Activated T-helper 1 cell treated with anti-CD3 and anti-CD28 coated beads, Interleukin-12 subunit alpha, Interleukin-12 subunit beta, Interleukin-2, Interleukin-4 antibody, amounts not matched to agents 30 ng/mL and 10 ng/mL and 1 ng/mL, durations not matched to agents 14 hours and 24 hours and 36 hours (primary cell): ENCODE results near the gene KCNH6. TPM values are rescaled to one million over a fixed set of nuclear protein-coding genes. Genes with fewer than 3 reads are reported as not detected.

ENCODE experiments used
- DNase-seq: peaks from one replicate; pipeline ENCODE4 v3.0.0; 2021; ENCODE audit warnings: low spot score
- H3K27ac Mint-ChIP-seq: one replicate; pipeline ENCODE4 v1.8.0; 2021; ENCODE audit warnings: mild to moderate bottlenecking, mixed read lengths
- H3K27me3 Mint-ChIP-seq: one replicate; pipeline ENCODE4 v1.8.0; 2022; ENCODE audit warnings: mild to moderate bottlenecking, moderate library complexity, mixed read lengths; ENCODE audit not compliant: insufficient read depth
- H3K36me3 Mint-ChIP-seq: one replicate; pipeline ENCODE4 v1.8.0; 2021; ENCODE audit warnings: low read depth, mixed read lengths
- H3K4me1 Mint-ChIP-seq: one replicate; pipeline ENCODE4 v1.8.0; 2021; ENCODE audit warnings: low read depth, mixed read lengths
- H3K4me3 Mint-ChIP-seq: one replicate; pipeline ENCODE4 v1.8.0; 2021; ENCODE audit warnings: mild to moderate bottlenecking, moderate library complexity, mixed read lengths
- H3K9me3 Mint-ChIP-seq: one replicate; pipeline ENCODE4 v1.8.0; 2021; ENCODE audit warnings: mixed read lengths
- intact Hi-C: fragments of 100-400 bp; cut with micrococcal nuclease; formaldehyde crosslinking; loops from one replicate; pipeline ENCODE4 v1.15.1; 2024
- total RNA-seq: library from RNA; stranded (reverse); gene quantifications from 2 replicates; pipeline ENCODE4 v1.2.3, GENCODE V29; 2022

KCNH6 gene
- total RNA-seq, 1 donor from 2014 or later: not detected

DNA sequence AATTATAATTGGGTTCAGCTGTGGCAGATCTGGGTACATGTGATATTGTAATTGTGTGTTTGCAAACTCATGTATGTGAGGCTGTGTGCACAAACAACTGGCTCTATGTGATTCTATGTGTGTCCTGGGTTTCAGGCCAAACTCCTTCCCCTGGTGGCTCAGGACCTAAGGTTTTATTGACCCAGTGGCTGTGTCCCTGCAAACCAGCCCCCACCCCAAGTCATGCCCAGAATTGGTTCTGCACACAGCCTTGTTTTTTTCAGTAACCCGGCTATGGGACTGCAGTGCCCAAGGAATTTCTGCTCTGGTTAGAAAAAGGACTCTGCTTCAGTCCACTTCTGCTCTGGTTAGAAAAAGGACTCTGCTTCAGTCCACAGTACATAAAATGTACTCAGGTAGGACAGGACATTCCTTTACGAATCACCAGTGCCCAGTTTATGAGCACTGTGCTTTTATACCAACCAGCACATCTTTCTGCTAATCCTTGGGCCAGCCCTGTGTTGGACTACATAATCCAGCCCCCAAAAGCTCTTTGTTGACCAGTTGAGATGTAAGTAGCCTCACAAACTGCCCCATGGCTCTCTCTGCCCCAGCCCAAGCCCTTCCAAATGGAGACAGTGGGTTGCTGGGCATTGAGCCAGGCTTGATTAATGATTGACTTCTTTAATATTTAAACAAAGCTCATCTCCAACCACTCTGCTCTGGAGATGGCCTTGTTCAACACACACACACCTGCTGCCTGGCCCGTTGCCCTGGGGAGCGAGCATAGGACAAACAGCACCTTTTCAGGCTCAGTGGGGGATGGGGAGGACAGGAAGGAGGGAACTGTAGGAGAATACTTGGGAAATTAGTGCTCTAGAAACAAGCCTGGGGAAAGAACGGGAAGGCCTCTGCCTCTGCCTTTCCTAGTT is 2.9 kb upstream of the KCNH6 start:
- Mint-ChIP-seq H3K27me3 (peaks cover 24% of the 10 kb centered on the region), H3K4me3 (no peak overlapping the region), H3K4me1 (peaks cover 6% of the 10 kb centered on the region), H3K36me3 (no peaks in the 10 kb centered on the region), H3K9me3 (no peaks in the 10 kb centered on the region), H3K27ac (no peak overlapping the region)
- no peak for DNase-seq
- intact Hi-C loops: no loop called here

DNA sequence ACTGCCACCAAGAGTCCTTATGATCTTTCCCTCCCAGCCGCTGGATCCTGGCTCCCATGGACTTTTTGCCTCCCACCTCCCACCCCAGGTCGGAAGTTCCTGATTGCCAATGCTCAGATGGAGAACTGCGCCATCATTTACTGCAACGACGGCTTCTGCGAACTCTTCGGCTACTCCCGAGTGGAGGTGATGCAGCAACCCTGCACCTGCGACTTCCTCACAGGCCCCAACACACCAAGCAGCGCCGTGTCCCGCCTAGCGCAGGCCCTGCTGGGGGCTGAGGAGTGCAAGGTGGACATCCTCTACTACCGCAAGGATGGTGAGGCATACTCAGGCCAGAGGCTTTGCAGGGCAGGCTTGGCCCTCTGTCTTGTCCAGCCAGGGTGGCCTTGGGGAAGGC is 893 bp downstream of the KCNH6 start:
- Mint-ChIP-seq H3K27me3 (peaks cover 24% of the 10 kb centered on the region), H3K4me3 (no peak overlapping the region), H3K4me1 (no peaks in the 10 kb centered on the region), H3K9me3 (no peaks in the 10 kb centered on the region), H3K36me3 (no peaks in the 10 kb centered on the region), H3K27ac (no peak overlapping the region)
- no peak for DNase-seq
- intact Hi-C loops: no loop called here

DNA sequence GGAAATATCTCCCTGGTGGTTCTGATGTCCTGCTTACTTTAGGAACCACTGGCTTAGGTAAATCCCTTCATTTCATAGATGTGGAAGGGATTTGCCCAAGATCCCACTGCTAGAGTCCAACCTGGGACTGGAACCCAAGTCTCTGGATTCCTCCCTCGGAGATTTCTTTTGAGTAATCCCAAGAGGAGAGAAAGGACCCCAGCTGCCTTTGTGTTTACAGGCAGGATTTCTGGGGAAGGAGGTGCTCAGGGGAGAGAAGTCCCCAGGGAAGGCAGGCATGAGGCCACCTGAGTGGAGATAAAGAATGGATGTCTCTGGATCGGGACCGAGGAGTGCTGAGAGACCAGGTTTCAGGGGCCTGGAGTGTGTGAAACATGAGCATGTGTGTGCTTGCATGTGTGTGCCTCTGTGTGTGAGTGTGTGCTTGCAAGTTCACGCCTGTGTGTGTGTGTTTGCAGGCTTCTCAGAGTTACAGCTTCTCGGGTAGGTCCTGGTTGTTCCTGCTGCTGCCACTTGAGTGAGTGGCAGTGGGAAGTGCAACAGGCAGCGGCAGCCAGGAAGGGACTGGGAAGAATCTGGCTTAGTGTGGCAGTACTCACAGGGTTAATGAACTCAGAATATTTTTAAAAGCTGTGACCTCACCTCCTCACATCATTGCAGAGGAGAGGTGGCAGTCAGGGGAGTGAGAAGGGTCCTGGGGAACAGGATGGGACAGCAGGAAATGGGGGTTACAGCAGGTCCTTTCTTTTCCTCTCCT is 2.2 kb downstream of the KCNH6 start:
- Mint-ChIP-seq H3K4me3 (no peak overlapping the region), H3K36me3 (no peaks in the 10 kb centered on the region), H3K9me3 (no peaks in the 10 kb centered on the region), H3K27me3 (peaks cover 24% of the 10 kb centered on the region), H3K4me1 (no peaks in the 10 kb centered on the region), H3K27ac (no peak overlapping the region)
- DNase-seq: no peak
- intact Hi-C loops: no loop called here

GRCh38 chr17:63526861-63527260 is 3.7 kb downstream of the KCNH6 start:
- H3K27me3 Mint-ChIP-seq: peaks cover 20% of the 10 kb centered on the region
- H3K4me3 Mint-ChIP-seq: no peak overlapping the region
- H3K36me3 Mint-ChIP-seq: no peaks in the 10 kb centered on the region
- no peaks in the 10 kb centered on the region for H3K4me1 Mint-ChIP-seq
- no peak for DNase-seq
- no peak overlapping the region for H3K27ac Mint-ChIP-seq
- H3K9me3 Mint-ChIP-seq: no peaks in the 10 kb centered on the region
- intact Hi-C loops: no loop called here

DNA sequence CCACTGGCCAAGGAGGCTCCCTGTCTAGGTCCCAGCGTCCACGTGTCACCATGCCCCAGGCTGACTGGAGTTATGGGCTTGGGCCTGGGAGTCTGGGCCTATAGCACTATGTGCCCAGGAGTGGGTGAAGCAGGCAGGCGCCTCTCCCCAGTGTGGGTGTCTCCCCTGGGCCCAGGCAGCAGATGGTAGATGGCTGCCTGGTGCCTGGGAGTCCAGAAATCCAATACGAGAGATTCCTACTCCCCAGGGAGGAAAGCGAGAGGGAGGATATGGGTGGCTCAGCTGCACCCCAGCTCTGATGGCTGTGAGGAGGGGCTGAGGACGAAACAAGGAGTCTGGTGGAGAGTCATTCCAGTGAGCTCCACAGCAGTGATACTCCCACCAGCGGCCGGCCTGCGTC is 5.0 kb downstream of the KCNH6 start:
- intact Hi-C loops: no loop called here
- Mint-ChIP-seq H3K4me1 (no peaks in the 10 kb centered on the region), H3K27me3 (peaks cover 15% of the 10 kb centered on the region), H3K36me3 (no peaks in the 10 kb centered on the region), H3K9me3 (no peaks in the 10 kb centered on the region), H3K27ac (no peak overlapping the region), H3K4me3 (no peak overlapping the region)
- DNase-seq: no peak

- Mint-ChIP-seq H3K27me3 (peaks cover 7% of the 10 kb centered on the region), H3K4me3 (no peak overlapping the region), H3K27ac (no peak overlapping the region), H3K9me3 (no peaks in the 10 kb centered on the region), H3K4me1 (no peaks in the 10 kb centered on the region), H3K36me3 (no peaks in the 10 kb centered on the region)
- intact Hi-C loops: no loop called here
- DNase-seq: no peak
These were observed 6.8 kb downstream of the KCNH6 start for GRCh38 chr17:63529711-63530556.

GRCh38 chr17:63530557-63531021 is 7.4 kb downstream of the KCNH6 start:
- intact Hi-C loops: no loop called here
- Mint-ChIP-seq H3K4me1 (no peaks in the 10 kb centered on the region), H3K4me3 (no peak overlapping the region), H3K9me3 (no peaks in the 10 kb centered on the region), H3K36me3 (no peaks in the 10 kb centered on the region), H3K27me3 (peaks cover 1% of the 10 kb centered on the region), H3K27ac (no peak overlapping the region)
- DNase-seq: no peak

DNA sequence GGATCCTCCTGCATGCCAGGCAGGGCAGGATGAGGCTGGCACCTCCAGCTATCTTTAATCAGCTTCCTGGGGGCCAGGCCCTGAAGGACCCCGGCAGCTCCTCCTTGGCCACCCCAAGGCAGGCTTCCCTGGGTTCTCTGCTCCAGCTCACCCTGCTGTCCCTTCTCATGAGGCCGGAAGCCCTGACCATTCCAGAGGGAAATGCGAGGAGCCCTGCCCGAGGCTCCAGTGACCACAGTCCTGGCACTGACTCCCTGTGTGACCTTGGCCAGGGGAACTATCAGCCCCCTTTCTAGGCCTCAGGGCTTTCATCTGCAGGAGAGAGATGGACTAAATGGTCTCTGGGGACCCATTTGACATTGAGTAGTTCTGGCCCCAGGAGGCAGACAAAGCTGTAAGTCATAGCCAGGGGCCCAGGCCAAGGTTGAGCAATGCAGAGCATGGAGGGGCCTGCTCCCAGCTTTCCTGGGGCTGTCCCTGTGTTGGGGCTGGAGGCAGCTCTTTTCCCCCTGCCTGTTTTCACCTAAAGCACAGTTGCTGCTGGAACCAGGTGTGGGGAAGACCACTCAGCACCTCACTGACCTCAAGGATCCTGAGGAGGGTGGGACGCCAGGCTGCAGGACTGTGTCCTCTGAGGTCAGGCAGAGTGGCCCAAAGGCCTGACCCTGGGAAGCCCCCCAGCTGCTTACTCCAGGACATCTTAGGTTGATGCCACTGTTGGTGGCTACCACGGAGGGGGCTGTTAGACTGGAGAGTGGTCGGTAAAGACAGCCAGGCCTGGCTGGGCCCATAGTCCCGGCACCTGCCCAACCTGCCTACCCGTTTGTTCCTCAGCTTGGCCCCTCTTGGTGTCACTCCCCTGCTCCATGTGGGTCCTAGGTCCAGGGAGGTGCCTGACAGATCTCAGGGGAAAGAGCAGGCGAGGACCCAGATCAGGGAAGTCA is 8.1 kb downstream of the KCNH6 start:
- Mint-ChIP-seq H3K27me3 (peaks cover 2% of the 10 kb centered on the region), H3K36me3 (no peaks in the 10 kb centered on the region), H3K9me3 (no peaks in the 10 kb centered on the region), H3K4me3 (no peak overlapping the region), H3K4me1 (no peaks in the 10 kb centered on the region), H3K27ac (no peak overlapping the region)
- no peak for DNase-seq
- intact Hi-C loops: no loop called here

DNA sequence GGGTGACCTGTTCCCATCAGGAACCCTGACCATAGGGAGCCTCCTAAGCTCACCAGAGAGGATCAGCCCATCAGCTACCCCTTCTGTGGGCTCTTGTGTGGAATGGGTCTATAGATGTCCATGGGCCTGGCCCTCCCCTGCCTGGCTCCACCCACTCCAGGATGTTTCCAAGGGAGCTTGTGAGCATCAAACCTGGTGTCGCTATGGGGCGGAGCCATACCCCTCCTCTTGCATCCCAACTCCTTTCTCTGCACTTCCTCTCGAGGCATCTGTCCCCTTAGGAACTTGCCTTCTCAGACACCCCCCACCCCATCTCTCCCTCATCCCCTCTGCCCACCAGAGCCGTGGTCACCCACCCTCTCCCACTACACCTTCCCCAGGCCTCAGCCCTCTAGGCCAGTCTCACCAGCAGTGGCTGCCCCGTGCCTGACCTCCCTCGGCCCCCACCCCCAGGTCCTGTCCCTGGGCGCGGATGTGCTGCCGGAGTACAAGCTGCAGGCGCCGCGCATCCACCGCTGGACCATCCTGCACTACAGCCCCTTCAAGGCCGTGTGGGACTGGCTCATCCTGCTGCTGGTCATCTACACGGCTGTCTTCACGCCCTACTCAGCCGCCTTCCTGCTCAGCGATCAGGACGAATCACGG is 10.4 kb downstream of the KCNH6 start:
- no peak overlapping the region for H3K4me3 Mint-ChIP-seq
- intact Hi-C loops: no loop called here
- no peaks in the 10 kb centered on the region for H3K4me1 Mint-ChIP-seq
- H3K36me3 Mint-ChIP-seq: no peaks in the 10 kb centered on the region
- H3K27ac Mint-ChIP-seq: no peak overlapping the region
- no peaks in the 10 kb centered on the region for H3K9me3 Mint-ChIP-seq
- H3K27me3 Mint-ChIP-seq: peaks cover 14% of the 10 kb centered on the region
- DNase-seq: no peak

DNA sequence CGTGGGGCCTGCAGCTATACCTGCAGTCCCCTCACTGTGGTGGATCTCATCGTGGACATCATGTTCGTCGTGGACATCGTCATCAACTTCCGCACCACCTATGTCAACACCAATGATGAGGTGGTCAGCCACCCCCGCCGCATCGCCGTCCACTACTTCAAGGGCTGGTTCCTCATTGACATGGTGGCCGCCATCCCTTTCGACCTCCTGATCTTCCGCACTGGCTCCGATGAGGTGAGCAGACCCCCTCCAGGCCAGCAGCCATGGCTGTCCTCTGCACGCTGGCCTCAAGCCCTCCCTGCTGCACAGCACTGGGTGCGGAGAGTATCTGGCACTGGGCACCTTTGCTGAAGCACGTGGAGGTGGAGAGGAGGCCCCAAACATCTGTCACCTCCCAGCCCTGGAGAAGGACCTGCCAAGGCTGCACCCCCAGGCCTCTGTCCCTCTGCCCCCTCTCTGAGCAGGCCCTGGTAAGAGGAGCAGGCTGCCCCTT is 11.0 kb downstream of the KCNH6 start:
- intact Hi-C loops: no loop called here
- DNase-seq: no peak
- Mint-ChIP-seq H3K36me3 (no peaks in the 10 kb centered on the region), H3K9me3 (no peaks in the 10 kb centered on the region), H3K4me3 (no peak overlapping the region), H3K4me1 (no peaks in the 10 kb centered on the region), H3K27me3 (peaks cover 17% of the 10 kb centered on the region), H3K27ac (no peak overlapping the region)

DNA sequence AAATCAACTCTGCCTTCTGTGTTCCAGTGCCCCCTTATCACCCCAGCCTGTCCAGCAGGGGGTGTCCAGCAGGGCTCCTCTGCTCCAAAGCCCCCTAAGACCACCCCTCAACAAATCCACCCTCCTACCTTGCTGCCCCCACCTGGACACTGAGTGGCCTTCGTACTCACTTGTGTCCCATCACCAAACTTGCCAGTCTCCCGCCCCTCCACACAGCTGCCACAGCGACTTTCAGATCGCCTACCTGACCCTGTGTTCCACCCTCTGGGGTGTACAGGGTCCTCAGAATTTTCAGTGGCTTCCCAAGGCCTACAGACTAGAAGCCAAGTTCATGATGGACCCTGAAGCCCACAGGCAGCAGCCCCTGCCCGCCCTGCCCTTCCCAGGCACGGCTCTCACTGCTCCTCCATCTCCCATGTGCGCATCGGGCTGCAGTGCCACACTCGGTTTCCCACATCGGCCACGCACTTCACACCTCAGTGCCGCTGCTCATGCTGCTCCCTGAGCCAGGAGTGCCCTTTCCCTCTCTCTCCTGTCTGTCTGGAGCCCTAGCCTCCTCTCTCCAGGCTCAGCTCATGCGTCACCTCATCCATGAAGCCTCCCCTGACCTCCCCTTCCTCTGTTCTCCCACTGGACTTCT is 11.8 kb downstream of the KCNH6 start:
- intact Hi-C loops: no loop called here
- Mint-ChIP-seq H3K36me3 (no peaks in the 10 kb centered on the region), H3K9me3 (no peaks in the 10 kb centered on the region), H3K4me3 (no peak overlapping the region), H3K4me1 (no peaks in the 10 kb centered on the region), H3K27me3 (peaks cover 25% of the 10 kb centered on the region), H3K27ac (no peak overlapping the region)
- DNase-seq: no peak
